Nucleus accumbens (tissue), 56 donors: Measurements from ENCODE around the gene RAB11FIP3.
"Not testable (repeated sequence)": the region's sequence is repeated elsewhere in the genome, so short reads cannot be mapped to it uniquely, and the experiment has no call there.

Experiments used
- DNase-seq, 56 donors: peaks; one replicate each; lab custom pipeline; 2025; lab: John Stamatoyannopoulos, UW

Gene RAB11FIP3, protein sequence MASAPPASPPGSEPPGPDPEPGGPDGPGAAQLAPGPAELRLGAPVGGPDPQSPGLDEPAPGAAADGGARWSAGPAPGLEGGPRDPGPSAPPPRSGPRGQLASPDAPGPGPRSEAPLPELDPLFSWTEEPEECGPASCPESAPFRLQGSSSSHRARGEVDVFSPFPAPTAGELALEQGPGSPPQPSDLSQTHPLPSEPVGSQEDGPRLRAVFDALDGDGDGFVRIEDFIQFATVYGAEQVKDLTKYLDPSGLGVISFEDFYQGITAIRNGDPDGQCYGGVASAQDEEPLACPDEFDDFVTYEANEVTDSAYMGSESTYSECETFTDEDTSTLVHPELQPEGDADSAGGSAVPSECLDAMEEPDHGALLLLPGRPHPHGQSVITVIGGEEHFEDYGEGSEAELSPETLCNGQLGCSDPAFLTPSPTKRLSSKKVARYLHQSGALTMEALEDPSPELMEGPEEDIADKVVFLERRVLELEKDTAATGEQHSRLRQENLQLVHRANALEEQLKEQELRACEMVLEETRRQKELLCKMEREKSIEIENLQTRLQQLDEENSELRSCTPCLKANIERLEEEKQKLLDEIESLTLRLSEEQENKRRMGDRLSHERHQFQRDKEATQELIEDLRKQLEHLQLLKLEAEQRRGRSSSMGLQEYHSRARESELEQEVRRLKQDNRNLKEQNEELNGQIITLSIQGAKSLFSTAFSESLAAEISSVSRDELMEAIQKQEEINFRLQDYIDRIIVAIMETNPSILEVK

DNA sequence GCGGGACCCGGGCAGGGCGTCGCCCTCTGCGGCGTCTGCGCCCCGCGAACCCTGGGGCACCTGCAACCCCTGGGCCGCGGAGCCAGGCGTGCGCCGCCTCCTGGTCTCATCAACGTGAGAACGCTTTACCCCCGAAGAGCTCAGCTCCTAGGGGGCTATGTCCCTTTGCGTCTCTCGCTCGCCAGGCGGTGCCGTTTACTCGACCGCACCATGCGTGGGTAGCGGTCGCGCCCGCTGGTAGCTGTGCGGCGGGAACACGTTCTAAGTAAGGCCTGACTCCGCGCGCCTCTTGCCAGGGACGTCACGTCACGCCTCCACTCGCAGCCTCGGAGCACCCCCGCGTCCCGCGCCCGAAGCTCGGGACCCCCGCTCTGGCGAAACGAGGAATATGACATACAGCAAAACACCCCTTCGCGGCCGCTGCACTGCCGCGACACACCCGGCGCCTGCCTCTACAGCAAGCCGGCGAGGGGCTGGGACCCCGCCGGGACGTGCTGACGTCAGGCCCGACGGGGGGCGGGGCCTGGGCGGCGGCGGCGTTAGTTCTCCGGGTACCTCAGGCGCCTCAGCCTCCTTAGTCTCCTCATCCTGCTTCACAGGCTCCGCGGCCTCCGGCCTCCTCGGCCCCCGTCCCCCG is at the start of gene RAB11FIP3:
Gene RAB11FIP3 (plus strand): TSS at position 568 of the 637 bp plus-strand sequence. CDS start 358 bp downstream, outside the sequence.
- peak in 54 of 56 donors; percentile 39 to 90 (median 81) for DNase-seq

DNA sequence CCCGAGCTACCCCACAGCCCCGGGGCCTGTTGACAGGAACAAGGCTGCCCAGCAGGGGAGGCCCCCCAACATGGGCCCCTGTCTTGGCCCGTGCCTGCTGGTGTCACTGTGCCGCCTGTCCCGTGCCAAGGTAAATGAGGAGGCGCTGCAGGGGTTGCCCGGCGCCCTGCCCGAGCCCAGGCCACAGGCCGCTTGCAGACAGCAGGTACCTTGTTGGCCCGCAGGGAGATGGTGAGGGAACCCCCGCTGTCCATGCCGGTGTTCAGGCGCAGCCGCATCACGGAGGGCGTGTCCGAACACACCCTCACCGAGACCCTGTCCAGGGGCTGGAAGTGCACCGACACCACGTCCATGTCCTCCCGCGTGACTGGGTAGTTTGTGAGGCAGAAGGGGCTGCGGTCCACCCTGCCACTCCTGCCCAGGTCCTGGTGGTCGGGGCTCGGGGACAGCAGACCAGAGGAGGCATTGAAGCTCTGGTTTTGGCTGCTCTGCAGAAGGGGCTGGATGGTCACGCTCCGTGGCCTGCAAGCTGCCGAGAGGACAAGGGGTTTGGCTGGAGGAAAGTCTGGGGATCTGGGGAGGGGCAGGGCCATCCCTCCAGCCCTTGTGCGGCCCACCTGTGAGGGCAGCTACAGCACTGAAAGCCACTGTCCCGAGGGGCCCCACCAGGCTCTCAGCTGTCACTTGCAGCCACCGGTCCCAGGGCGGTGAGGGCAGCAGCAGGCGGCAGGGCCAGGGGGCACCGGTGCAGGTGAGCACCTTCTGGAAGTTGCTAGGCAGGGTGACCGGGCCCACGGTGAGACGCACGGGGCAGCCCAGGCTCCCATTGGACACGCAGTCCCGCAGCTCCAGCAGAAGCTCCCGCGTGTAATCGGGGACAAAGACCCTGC is 49.3 kb upstream of the RAB11FIP3 start:
- DNase-seq, result no peak

DNA sequence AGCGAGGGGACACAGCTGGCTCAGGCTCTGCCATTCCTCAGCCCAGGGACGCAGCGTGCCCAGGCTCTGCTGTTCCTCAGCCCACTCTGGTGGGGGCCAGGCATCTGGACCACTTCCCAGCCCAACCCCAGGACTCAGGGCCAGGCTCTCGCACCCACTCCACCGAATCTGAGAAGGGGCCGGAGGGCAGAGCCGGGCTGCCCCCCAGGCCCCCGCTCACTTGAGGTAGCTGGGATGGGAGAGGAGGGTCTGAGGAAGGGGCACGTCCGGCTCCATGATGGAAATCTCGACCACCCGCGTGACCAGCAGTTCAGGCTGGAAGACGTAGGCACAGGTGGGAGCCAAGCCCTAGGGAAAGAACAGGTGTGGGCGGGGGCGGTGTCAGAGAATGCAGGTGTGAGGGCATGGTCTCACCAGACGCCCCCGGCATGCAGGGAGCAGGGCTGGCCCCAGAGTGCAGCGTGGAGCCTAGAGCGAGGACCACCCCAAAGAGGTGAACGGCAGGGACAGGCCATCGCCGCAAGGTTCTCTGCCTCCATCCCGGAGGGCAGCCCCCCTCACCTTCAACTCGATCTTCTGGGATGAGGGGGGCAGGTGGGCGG is 48.5 kb upstream of the RAB11FIP3 start:
- no peak for DNase-seq

DNA sequence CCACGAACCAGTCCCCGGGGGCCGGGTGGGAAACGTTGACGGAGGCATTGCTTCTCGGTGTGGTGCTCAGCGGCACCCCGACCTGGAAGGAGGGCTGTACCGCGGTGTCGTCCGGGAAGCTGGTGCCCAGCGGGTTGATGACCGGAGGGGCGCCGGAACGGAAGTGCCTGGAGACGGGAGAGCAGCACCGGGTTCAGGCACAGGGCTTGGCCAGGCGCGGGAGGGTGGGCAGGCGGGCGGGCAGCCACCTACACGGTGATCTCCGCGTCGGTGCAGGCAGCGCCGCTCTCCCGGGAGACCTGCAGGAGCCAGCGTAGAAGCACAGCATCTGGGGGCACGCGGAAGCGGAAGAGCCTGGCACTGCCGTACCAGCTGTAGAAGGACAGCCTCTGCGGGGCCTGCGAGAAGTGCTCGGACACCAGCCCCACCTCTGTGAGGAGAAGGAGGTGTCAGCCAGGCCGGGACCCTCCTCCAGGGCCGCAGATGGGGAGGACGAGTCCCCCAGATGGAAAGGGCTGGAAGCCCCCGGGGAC is 48.0 kb upstream of the RAB11FIP3 start:
- no peak for DNase-seq

DNA sequence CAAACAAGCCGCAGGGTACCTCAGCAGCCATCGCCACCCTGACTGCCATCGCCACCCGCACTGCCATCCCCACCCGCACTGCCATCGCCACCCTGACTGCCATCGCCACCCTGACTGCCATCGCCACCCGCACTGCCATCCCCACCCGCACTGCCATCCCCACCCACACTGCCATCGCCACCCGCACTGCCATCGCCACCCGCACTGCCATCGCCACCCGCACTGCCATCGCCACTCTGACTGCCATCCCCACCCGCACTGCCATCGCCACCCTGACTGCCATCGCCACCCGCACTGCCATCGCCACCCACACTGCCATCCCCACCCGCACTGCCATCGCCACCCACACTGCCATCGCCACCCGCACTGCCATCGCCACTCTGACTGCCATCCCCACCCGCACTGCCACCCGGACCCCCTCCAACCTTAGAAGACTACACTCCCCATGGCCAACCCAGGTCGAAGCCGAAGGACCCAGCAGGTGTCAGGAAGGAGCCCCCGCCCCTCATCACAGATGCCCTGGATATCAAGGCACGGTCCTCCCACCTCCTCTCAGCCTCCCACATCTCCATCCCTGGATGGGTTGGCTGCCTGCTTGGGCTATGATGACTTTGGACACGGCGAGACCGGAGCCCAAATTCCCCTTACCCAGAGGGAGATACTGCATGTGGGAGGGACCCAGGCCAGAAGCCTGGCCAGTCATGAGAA is 47.2 kb upstream of the RAB11FIP3 start:
- not testable (repeated sequence) for DNase-seq

DNA sequence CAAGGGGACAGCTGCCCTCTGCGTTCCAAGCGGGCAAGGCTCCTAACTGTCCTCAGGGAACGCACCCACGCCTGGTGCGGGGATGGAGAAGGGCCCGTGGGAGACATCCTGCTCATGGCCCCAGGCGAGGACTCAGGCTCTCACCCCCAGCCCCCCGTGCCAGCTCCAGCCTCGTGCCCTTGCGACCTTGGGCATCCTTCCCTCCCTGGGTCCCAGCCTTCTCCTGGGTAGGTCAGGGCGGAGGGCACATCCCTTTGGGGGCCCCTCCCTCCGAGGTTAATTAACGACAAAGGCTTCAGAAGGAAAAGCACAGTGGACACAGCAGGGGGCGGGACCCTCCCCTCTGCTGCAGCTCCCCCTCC is 46.6 kb upstream of the RAB11FIP3 start:
- no peak for DNase-seq

DNA sequence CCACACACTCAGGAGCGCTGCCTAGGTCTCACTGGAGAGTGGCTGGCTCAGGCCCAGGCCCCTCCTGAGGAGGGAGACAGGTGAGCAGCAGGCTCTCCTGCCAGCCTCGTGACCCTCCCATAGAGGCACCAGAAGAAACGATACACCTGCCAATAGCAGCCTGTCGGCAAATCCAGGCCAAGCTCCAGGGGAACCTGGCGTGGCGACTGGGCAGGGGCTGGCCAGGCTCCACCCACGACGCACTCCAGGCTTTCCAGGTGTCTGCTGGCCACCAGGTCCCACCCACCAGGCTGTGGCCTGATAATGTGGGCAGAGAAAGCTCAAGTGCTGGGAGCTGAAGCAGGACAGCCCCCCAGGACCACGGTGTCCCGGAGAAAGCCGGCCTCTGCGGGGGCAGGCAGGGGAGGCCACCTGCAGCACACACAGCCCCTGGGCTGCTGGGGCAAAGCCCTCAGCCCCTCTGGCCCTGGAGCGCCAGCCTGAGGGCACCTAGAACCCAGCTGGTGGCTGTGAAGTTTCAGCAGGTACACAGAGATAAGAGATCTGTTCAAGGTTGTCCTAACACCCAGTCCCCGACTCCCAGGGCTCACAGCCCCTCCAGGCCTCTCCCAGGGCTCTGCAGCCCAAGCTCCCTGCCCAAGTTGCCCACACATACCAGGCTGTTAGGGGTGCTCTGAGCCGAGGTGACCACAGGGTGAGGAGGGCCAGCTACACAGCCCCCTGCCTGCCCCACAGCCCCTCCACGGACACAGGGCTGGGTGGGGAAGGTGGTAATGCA is 46.1 kb upstream of the RAB11FIP3 start:
- DNase-seq, result no peak

DNA sequence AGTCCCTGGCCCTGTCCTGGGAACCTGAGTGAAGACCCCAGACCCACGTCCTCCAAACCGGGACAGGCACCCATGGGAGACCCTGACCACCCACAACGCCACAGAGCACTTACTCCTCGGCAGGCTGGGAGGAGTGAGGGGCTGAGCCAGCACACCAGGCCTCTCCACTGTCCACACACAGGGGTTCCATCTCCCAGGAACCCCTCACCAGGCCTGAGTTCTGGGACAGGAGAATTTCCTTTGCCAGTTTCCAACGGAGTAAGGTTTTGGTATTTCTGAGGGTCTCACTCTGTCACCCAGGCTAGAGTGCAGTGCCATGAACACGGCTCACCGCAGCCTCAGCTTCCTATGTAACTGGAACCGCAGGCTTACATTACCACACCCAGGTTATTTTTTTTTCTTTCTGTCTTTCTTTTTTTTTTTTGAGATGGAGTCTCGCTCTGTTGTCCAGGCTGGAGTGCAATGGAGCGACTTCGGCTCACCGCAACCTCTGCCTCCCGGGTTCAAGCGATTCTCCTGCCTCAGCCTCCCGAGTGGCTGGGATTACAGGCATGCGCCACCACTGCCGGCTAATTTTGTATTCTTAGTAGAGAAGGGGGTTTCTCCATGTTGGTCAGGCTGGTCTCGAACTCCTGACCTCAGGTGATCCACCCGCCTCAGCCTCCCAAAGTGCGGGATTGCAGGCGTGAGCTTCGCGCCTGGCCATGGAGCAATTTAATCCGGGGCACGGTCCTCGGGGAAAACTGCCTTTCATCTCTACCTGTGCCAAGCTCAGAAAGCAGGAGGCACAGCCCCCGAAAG is 45.3 kb upstream of the RAB11FIP3 start:
- DNase-seq, result no peak

DNA sequence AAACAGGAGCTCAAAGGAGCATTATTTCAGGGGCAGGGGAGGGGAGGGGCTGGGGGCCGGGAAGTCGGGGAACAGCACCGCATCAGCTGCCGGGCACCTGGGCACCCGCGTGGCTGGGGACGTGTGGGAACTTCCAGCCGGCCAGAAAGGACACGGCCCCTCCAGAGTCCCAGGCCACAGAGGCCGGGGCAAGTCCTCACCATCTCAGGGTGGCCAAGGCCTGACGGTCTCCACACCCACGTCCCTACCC is 44.8 kb upstream of the RAB11FIP3 start:
- no peak for DNase-seq

DNA sequence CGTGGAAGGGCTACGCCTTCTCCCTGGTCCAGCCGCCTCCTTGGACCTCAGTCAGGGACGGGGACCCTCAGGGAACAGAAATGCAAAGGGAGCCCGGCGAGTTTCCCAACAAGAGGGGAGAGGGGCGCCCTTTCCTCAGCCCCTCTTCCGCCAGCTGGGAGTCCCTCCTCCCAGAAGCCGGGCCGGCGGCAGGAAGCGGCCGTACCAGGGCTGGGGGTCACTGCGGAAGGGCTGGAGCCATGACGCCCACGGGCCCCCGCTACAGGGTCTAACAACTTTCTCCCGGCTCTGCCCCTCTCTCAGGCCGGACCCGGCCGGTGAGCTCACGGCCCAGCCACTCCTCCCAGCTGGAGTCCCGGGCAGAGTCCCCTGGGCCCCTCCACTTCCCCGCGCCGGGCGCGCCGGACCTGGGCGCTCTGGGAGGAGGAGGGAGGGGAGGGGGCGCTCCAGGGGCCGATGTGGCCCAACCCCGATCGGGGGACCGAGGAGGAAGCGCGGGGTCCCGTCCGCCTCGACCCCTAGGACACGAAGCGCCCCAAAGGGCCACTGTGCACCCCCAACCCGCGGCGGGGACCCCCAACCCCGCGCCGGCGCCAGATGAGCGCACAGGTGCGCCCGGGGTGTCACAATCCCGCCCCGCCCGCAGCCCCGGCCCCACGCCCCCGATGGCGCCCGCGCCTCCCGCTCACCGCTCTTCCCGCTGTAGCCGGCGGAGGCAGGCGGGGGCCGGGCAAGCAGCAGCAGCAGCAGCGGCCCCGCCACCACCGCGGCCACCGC is 44.2 kb upstream of the RAB11FIP3 start:
- DNase-seq, result peak in 5 of 56 donors; percentile 30 to 70 (median 48)

DNA sequence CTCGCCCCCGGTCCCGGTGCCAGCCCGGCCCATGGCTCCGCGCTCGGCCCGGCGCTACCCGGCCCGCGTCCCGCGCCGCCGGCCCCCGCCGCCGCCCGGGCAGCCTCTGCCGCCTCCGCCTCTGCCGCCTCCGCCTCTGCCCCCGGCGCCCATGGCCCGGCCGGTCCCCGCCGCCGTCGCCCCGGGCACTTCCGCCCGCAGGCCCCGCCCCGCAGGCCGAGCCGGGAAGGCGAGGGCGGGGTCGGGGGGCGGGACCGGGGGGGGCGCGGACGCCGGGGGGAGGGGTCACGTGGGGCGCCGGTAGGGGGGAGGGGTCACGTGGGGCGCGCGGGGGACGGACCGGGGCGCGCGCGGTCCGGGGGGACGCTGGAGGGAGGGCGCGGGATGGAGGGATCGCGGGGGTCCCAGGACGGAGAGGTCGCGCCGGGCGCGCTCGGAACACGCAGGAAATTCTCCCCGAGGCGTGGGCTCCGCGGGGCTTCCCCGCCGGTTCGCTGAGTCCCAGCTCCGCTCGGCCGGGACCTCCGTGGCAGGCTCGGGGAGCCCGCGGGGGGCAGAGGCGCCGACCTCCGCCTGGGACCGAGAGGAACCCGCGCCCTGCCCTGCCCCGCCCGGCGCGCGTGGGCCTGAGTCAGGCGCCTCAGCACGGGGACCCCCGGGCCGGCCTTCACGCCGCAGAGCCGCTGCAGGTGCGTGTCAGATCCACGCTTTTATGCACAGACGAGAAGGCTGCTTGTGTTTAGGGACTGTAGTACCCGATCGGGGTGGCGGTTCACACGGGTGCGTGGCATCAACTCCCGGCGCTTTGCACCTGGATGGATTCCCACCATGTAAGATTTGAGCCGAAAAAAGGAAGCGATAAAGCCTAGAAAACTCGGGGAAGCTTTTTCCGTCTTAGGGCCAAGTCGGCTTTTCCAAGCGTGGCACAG is 43.4 kb upstream of the RAB11FIP3 start, which contains the start of gene PGAP6:
Gene PGAP6 (minus strand): TSS at position 190 of the 929 bp plus-strand sequence. CDS start 157 bp downstream, at position 33.
- peak in 47 of 56 donors; percentile 15 to 84 (median 59) for DNase-seq

DNA sequence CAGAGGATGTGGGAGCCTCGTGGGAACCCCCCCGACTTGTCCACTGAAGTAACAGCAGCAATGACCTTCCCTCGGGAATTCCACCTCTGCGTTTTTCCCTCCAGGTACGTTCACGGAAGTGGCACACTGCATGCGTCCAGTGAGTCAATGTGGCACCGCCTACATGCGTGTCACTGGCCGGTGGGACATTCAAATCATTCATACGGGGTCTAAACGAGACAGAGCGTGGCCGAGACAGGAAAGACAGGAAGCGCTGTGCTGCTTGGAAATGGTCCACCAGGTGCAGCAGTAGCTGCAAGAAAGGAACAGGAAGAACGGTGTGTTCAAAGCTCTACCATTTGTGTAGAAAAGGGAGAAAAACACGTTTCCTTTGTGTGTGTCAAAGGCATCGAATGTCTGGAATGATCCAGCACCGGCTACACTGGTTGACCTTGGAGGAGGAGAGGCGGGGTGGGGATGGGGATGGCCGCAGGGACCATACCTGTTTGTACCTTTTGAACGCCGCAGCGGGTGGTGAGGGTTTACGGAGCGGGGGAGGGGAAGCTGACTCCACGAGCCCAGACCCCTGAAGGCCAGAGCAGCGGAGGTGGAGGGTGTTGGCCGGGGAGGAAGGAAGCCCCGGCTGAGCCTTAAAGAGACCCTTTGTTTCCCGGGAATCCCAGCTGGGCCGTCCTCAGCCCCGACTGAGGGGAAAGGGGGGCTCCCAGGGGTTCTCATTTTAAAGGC is 42.0 kb upstream of the RAB11FIP3 start:
- no peak for DNase-seq

DNA sequence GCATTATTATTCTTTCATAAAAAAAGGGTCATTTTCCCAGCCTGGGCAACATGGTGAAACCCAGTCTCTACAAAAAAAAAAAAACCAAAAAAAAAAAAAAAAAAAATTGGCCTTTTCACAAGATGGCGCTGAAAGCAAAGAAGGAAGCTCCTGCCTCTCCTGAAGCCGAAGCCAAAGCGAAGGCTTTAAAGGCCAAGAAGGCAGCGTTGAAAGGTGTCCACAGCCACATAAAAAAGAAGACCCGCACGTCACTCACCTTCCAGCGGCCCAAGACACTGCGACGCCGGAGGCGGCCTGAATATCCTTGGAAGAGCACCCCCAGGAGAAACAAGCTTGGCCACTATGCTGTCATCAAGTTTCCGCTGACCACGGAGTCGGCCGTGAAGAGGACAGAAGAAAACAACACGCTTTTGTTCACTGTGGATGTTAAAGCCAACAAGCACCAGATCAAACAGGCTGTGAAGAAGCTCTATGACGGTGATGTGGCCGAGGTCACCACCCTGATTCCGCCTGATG is 38.8 kb upstream of the RAB11FIP3 start:
- peak in 34 of 56 donors; percentile 4 to 76 (median 36) for DNase-seq
